Hematopoietic multipotent progenitor cell treated with erythropoietin and hydrocortisone succinate and interleukin-3 and kit ligand, for 6 days (in vitro differentiated cells): ENCODE data around the gene MGAT4C.
A peak's percentile ranks its signal among the peaks of the same experiment; 100 is the strongest.

Source experiments
- DNase-seq: peaks from one replicate; pipeline ENCODE4 v3.0.0-alpha.2; 2015

The MGAT4C gene

GRCh38 chr12:85956081-85956480 lies 300.1 kb downstream of the MGAT4C start:
- DNase-seq, result no peak

- no peak for DNase-seq
These were observed 301.1 kb downstream of the MGAT4C start for GRCh38 chr12:85955127-85955526.

- peak; percentile 27 for DNase-seq
These were observed 304.4 kb downstream of the MGAT4C start for GRCh38 chr12:85951823-85952222.

DNA sequence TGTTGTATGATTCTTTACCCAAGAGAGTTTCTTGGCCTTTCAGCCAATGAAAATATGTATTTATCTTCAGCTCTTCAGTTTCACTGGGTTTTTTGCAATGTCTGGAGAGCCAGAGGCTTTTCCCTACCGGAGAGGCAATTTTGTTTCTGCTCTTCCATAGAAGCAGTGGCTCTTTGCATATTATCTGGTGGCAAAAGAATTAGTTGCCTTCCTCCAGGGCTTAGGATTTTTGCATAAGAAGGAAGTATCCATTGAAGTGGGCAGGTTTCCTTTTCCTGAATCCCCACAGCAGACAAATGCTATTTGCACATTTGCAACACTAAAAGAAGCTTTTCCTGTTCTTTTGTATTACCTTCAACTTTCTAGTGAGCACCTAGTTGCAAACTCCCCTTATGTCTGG lies 306.9 kb downstream of the MGAT4C start:
- DNase-seq, result no peak

DNA sequence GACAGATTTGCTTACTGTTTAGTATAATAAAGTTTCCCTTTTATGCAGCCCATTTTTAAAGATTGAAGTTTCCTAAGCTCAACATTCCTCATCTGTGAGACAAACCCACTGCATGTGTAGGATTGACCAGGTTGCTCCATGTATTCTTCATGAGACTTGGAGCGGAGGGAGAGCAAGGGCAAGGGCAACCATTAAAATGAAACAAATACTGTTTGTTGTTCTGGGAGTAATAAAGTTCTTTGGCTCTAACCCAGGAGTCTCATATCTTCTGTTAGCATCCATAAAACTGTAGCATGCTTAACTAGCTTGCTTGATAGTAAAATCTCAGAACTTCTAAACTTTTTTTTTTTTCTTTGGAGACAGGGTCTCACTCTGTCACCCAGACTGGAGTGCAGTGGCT lies 307.9 kb downstream of the MGAT4C start:
- no peak for DNase-seq

GRCh38 chr12:85947286-85947685 lies 308.9 kb downstream of the MGAT4C start:
- DNase-seq, result no peak

GRCh38 chr12:85946375-85946774 lies 309.8 kb downstream of the MGAT4C start:
- no peak for DNase-seq

GRCh38 chr12:85927166-85927565 lies 329.0 kb downstream of the MGAT4C start:
- DNase-seq, result no peak

GRCh38 chr12:85923767-85924331 lies 332.3 kb downstream of the MGAT4C start:
- peak; percentile 52 for DNase-seq

DNA sequence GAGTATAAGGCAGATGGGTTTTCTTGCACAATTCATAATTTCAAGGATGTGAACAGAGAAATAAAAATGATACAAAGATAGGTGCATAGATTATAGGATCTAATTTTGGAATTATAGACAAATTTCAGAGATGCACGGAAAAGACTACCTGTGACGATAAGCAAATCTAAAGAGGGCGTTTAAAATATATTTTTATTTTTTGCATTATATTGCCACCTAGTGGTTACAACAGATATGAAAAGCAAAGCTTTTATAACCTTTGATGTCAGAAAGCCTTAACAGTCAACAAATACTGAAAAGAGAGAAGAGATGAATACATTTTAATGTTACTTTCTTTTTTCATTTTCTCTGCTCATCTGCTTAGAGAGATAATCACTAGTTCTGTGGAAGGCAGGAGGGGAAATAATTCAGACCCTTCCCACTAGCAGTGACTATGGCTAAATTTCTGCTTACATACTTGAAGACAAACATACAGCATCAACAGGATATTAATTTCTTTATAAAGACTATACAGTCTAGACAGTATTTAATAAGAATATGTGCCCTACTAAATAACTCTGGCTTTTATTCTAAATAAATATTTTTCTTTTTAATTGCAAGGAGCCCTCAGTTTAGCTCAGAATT lies 335.8 kb downstream of the MGAT4C start:
- peak; percentile 59 for DNase-seq
